ENCODE data around the gene SLC25A11. TPM values are rescaled to one million over a fixed set of nuclear protein-coding genes. Genes with fewer than 3 reads are reported as not detected.
"Not testable (repeated sequence)": the region's sequence is repeated elsewhere in the genome, so short reads cannot be mapped to it uniquely, and the experiment has no call there.

The SLC25A11 gene
- total RNA-seq, 4 donors from 2014 or later: 62.4 to 120 (median 83.9) TPM

DNA sequence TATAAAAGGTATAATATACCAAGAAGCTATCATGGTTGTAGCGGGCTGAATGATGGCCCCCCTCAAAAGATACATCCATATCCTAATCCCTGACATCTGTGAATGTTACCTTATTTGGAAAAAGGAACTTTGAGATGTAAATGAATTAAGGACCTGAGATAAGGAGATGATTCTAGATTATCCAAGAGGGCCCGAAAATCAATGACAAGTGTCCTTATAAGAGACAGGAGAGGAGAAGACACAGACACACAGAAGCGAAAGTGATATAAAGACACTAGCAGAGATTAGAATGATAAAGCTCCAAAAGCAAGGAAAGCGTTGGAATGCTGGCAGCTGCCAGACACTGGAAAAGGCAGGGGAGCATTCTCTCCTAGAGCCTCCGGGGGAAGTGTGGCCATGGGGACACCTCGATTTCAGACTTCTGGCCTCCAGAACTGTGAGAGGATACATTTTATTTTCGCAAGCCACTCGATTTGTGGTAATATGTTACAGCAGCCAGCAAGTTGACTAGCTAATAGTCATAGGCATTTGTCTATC lies 20.3 kb downstream of the SLC25A11 start:
- in situ Hi-C loops (cut with MboI; ENCODE audit: low pct_ligation_motif_present in 1 of 4, low pct_unique_long_range_greater_than_20kb in 1 of 4, low sequenced_read_pairs in 3 of 4): loop anchor here in 3 of 4 donors (10.0 to 25.0 kb wide), 3 partner anchors 55 to 145 kb away; no protein-coding TSS in a partner anchor
- WGBS, 2 donors (ENCODE audit: low coverage in 1 of 2): 77 to 85% methylated on average over 8 of the region's 8 CpGs

DNA sequence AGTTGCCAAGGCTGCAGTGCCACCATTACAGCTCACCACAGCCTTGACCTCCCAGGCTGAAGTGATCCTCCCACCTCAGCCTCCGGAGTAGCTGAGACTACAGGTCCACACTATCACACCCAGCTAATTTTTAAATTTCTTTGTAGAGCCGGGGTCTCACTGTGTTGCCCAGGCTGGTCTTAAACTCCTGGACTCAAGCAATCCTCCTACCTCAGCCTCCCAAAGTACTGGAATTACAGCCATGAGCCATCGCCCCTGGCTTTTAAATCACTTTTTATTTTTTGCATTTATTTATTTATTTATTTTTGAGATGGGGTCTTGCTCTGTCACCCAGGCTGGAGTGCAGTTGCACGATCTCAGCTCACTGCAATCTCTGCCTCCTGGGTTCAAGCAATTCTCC lies 25.3 kb downstream of the SLC25A11 start:
- H3K4me3 ChIP-seq; H3K27me3 ChIP-seq; H3K36me3 ChIP-seq; H3K9me3 ChIP-seq; intact Hi-C loops (cut with DNase I; ENCODE audit: low total_unique reads); DNase-seq; H3K27ac ChIP-seq; H3K4me1 ChIP-seq: not testable (repeated sequence)
- in situ Hi-C loops (cut with MboI; ENCODE audit: low pct_ligation_motif_present in 1 of 4, low pct_unique_long_range_greater_than_20kb in 1 of 4, low sequenced_read_pairs in 3 of 4): loop anchor here in 3 of 4 donors (5.0 to 25.0 kb wide), 4 partner anchors 60 to 150 kb away; partner anchors contain the start of gene CAMTA2 (in 1 of the 3)
- 76 to 80% methylated on average over 3 to 4 of the region's 4 CpGs for WGBS, 2 donors (ENCODE audit: low coverage in 1 of 2)

More for the DNA sequence above, 20.3 kb downstream of the SLC25A11 start:
- no peak overlapping the region for H3K27ac ChIP-seq
- no peak for DNase-seq
- H3K27me3 ChIP-seq: no peaks in the 10 kb centered on the region
- H3K4me3 ChIP-seq: no peak overlapping the region
- TF ChIP-seq, protein P1, sequence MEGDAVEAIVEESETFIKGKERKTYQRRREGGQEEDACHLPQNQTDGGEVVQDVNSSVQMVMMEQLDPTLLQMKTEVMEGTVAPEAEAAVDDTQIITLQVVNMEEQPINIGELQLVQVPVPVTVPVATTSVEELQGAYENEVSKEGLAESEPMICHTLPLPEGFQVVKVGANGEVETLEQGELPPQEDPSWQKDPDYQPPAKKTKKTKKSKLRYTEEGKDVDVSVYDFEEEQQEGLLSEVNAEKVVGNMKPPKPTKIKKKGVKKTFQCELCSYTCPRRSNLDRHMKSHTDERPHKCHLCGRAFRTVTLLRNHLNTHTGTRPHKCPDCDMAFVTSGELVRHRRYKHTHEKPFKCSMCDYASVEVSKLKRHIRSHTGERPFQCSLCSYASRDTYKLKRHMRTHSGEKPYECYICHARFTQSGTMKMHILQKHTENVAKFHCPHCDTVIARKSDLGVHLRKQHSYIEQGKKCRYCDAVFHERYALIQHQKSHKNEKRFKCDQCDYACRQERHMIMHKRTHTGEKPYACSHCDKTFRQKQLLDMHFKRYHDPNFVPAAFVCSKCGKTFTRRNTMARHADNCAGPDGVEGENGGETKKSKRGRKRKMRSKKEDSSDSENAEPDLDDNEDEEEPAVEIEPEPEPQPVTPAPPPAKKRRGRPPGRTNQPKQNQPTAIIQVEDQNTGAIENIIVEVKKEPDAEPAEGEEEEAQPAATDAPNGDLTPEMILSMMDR (IDR thresholded peaks at IDR 0.05): no peak
- TF ChIP-seq POLR2A (IDR thresholded peaks at IDR 0.05): no peak
- TF ChIP-seq EP300 (IDR thresholded peaks at IDR 0.05; ENCODE audit: low read depth): no peak
- TF ChIP-seq POLR2AphosphoS5 (IDR thresholded peaks at IDR 0.05): no peak
- H3K9me3 ChIP-seq: no peaks in the 10 kb centered on the region
- intact Hi-C loops (cut with DNase I; ENCODE audit: low total_unique reads): no loop called here
- H3K4me1 ChIP-seq: no peaks in the 10 kb centered on the region
- H3K36me3 ChIP-seq: no peaks in the 10 kb centered on the region

DNA sequence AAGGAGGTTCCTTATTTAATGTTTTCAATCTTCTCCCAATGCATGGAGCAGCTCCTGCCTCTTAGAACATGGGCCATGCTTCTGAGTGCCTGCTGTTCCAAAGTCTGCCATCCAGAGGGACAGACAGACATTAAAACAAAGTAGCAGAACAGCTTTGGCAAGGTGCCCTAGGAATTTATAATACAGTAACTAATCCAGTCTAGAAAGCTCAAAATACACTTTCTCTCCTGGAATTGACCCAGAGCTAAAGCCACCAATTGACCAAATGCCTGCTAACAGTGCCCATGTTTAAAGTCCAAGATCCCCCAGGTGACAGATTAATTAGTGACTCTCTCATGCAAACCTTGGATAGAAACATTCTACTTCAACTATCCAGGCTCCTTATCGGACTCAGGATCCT lies 25.9 kb downstream of the SLC25A11 start:
- Histone ChIP-seq H3K9me3 (no peaks in the 10 kb centered on the region), H3K27me3 (no peaks in the 10 kb centered on the region), H3K36me3 (no peaks in the 10 kb centered on the region), H3K27ac (no peak overlapping the region), H3K4me3 (no peak overlapping the region), H3K4me1 (peaks cover 3 to 13% (median 10%) of the 10 kb centered on the region in 4 donors)
- TF ChIP-seq POLR2AphosphoS5 (IDR thresholded peaks at IDR 0.05) (no peak), POLR2A (IDR thresholded peaks at IDR 0.05) (no peak)
- TF ChIP-seq, protein P1 (IDR thresholded peaks at IDR 0.05): peak in 1 of 5 experiments; percentile 25
- DNase-seq: no peak
- 38 to 53% methylated on average over 1 of the region's 1 CpG for WGBS, 2 donors (ENCODE audit: low coverage in 1 of 2)
- in situ Hi-C loops (cut with MboI; ENCODE audit: low pct_ligation_motif_present in 1 of 4, low pct_unique_long_range_greater_than_20kb in 1 of 4, low sequenced_read_pairs in 3 of 4) (loop anchor here in 3 of 4 donors (5.0 to 25.0 kb wide), 4 partner anchors 61 to 151 kb away; partner anchors contain the start of gene CAMTA2 (in 1 of the 3)), intact Hi-C loops (cut with DNase I; ENCODE audit: low total_unique reads) (no loop called here)

DNA sequence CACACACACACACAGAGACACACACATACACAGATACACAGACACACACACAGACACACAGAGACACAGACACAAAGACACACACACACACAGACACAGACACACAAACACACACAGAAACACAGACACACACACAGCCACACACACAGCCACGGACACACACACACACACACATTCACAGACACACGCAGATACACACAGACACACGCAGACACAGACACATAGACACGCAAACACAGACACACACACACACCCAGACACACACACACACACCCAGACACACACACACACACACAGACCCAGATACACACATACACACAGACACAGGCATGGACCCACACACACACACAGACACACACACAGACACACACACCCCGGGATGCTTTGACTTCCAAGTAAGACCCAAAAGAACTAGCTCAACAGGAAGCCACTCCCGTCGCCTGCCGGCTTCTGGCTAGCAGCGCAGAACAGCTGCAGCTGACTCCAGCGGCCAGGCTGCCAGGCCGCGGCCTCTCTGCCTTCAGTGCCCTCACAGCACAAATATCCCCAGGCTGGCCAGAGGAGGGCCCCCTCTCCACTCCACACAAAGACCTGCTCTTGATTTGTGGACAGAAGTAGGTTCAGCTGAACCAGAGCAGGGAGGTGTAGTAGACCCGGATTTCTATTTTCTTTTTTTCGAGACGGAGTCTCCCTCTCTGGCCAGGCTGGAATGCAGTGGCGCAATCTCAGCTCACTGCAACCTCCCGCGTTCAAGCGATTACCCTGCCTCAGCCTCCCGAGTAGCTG lies 30.9 kb downstream of the SLC25A11 start:
- peak in 2 of 3 donors; percentile 20 to 46 for TF ChIP-seq POLR2AphosphoS5 (IDR thresholded peaks at IDR 0.05)
- TF ChIP-seq EP300 (IDR thresholded peaks at IDR 0.05; ENCODE audit: low read depth): no peak
- no peak for TF ChIP-seq POLR2A (IDR thresholded peaks at IDR 0.05)
- TF ChIP-seq, protein P1 (IDR thresholded peaks at IDR 0.05): peak; percentile 79 to 96 (median 84)
- intact Hi-C loops (cut with DNase I; ENCODE audit: low total_unique reads): loop anchor here (5.0 kb wide), 1 partner anchor 153 kb away; no protein-coding TSS in a partner anchor
- in situ Hi-C loops (cut with MboI; ENCODE audit: low pct_ligation_motif_present in 1 of 4, low pct_unique_long_range_greater_than_20kb in 1 of 4, low sequenced_read_pairs in 3 of 4): loop anchor here in 2 of 4 donors (25.0 kb wide), 1 partner anchor 153 kb away; no protein-coding TSS in a partner anchor
- peak; percentile 90 for DNase-seq
- no peaks in the 10 kb centered on the region for H3K9me3 ChIP-seq
- H3K4me1 ChIP-seq: peaks cover 3 to 11% (median 7%) of the 10 kb centered on the region in 4 donors
- H3K4me3 ChIP-seq: no peak overlapping the region
- H3K27ac ChIP-seq: peak overlapping the region in 3 of 4 donors; percentile 4 to 53 (median 52)
- no peaks in the 10 kb centered on the region for H3K27me3 ChIP-seq
- WGBS, 2 donors (ENCODE audit: low coverage in 1 of 2): 20 to 23% methylated on average over 2 to 20 of the region's 20 CpGs
- H3K36me3 ChIP-seq: no peaks in the 10 kb centered on the region

All from transverse colon (tissue), 4 donors.